GM19043 (cell line): ENCODE measurements around the gene RUNX1.
A peak's percentile ranks its signal among the peaks of the same experiment; 100 is the strongest.

ENCODE experiments used
- ATAC-seq: cut with Tn5 transposase; IDR thresholded peaks from one replicate; pipeline ENCODE4 v1.9.1; 2021; ENCODE audit warnings: low read depth; ENCODE audit not compliant: unreplicated experiment

The RUNX1 gene

GRCh38 chr21:34775793-34776192 is 273.3 kb downstream of the RUNX1 start:
- ATAC-seq, result no peak

GRCh38 chr21:34774750-34775149 is 274.4 kb downstream of the RUNX1 start:
- no peak for ATAC-seq

DNA sequence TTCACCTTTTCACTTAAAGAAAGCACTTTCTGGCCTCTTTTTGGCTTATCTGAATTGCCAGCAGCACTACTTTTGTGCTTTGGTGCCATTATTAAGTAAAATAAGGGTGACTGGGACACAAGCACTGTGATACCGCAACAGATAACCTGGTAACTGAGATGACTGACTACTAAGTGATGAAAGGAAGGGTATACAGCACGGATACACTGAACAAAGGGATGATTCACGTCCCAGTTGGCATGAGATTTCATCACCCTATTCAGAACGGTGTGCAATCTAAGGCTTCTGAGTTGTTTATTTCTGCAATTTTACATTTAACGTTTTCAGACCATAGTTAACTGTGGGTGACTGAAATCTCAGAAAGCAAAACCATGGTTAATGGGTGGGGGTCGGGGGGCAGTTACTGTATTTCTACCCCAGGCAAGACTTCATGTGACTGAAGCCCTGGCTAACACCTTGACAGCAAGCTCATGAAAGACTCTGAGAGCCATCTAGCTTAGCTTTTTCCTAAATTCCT is 277.5 kb downstream of the RUNX1 start:
- ATAC-seq, result no peak

DNA sequence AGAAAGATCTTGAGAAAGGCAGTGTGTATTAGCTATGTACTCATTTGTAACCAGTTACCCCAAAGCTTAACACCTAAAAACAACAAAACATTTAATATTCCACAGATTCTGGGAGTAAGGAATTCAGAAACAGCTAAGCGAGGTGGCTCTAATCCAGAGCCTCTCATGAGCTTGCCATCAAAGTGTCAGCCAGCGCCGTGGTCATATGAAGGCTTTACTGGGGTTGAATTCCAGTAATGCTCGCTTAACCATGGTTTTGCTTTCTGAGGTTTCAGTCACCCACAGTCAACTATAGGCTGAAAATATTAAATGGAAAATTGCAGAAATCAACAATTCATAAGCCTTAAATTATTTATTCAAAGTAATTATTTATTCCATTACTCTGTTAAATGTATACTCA is 278.5 kb downstream of the RUNX1 start:
- no peak for ATAC-seq

GRCh38 chr21:34768326-34768725 is 280.8 kb downstream of the RUNX1 start:
- no peak for ATAC-seq

DNA sequence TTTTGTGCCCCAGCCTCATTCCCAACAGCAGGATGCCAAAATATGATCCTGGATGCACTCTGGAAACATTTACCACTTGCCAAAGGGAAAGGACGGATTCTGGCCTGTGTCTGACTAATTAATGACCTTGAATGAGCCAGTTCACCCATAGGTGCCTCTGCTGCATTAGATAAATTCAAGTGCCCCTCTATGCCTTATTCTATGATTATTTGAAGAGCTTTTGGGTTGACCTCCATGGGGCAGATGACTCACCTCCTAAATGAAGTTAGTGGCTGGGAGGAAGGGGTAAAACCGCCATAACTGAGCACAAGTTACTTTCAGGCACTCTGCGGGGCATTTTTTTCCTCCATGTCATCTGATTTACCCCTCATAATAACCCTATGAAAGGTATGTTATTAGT is 282.2 kb downstream of the RUNX1 start:
- no peak for ATAC-seq

DNA sequence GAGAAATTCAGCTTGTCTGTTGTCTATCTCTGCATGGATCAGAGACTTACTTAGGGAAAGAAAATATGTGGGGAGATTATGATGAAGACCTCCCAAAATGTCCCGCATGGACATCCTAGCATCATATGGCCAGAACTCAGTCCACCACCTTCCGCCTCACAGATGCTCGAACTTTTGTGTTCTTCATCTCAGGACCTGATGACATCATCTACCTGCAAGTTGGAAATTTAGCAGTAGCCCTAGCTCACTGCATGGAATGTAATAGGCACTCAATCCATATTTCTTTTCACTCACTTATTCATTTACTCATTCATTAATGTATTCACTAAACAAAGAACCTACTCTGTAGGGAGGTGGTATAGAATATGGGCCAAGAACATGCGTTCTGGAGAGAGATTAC is 283.5 kb downstream of the RUNX1 start:
- no peak for ATAC-seq

GRCh38 chr21:34764715-34765284 is 284.3 kb downstream of the RUNX1 start:
- no peak for ATAC-seq

GRCh38 chr21:34762786-34763185 is 286.3 kb downstream of the RUNX1 start:
- no peak for ATAC-seq

GRCh38 chr21:34761758-34762330 is 287.3 kb downstream of the RUNX1 start:
- ATAC-seq, result no peak

DNA sequence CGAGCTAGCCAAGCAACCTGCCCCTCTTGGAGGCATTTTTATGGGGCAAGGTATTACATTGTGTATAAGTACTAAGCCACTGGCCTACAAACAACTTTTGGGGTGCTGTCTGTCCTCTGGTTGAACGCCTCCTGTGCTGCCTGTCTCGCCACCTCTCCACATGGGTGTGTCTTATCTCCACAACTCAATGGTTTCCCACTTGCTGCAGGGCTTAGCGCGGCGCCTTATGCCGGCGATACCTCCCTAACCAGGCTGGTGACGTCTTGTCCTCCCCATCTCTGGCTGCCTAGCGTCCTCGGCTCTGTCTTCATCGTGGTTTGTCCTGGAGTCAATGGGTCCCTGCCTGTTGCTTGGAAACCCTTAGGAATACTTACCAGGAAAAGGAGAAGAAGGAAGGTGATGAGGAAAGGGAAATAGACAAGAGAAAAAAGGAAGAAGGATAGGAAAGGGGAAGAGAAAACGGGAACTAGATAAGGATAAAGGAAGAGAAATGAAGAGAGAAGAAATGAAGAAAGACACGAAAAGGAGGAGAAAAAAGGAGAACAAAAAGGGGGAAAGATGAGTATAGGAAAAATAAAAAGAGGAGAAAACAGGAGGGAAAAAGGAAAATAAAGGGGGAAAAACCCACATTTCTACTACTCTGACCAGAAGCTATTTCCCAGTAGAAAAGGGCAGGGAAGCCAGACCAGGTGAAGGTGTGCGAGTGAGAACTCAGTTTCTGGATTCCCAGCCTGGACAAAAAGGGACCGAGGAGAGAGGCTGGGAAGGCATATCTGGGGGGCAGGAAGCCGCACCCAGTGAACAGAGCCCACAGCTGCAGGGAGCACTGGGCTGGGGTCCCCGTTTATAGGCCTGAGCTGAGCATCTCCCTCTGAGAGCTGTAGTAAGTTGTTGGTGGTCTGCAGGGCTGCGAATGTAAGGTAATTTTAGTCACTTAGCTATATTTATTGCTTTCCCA is 294.1 kb downstream of the RUNX1 start:
- ATAC-seq, result no peak

GRCh38 chr21:34748862-34749261 is 300.2 kb downstream of the RUNX1 start:
- no peak for ATAC-seq

DNA sequence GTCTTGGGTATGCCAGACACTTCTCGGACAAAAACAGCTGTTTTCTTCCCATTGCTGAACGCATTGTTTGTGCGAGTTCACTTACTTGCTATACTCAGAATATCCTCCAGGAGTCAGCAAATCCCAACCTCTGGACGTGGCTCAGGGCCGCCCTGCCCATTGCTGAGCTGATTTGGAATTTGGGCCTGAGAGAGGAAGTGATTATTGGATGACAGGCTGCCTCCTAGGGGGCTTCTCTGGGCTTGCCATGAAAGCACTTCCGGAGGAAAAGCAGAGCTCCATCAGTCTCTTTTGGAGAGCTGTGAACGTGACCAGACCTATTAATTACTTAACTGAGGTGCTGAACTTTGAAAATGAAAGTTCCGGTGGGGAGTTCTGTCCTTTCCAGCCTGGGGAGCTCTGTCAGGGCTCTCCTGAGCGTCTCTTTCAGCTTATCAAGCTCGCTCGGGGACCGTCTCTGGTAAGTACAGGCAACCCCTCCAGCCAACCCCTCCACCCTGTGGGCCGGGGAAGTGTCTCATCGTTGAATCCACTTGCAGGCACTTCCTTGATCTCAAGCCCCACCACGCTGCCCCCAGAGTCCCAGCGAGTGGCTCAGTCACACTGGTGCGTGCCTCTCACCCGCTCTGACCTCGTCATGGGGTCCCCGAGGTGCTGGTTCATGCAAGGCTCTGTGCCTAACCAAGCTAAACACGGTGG is 303.4 kb downstream of the RUNX1 start:
- peak; percentile 74 for ATAC-seq

- no peak for ATAC-seq
Observed at GRCh38 chr21:34744801-34745200, 304.3 kb downstream of the RUNX1 start.

GRCh38 chr21:34743831-34744230 is 305.3 kb downstream of the RUNX1 start:
- ATAC-seq, result no peak

DNA sequence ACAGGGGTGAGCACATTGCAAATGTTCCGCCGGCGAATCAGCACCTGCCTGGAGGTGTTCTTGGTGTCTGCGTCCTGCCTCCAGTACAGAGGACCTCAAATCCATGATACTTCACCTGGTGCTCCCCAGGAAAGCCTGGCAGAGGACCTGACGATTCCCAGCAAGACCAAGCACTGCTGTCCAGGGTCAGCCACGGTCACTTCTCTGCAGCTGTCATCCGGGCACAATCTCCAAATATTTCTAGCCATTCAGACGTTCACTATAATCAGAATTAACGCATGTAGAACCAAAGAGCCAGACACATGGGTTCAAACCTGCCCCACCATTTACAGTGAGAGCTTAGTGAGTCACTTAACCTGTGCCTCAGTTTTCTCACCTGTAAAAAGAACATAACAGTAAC is 305.8 kb downstream of the RUNX1 start:
- no peak for ATAC-seq

- ATAC-seq, result no peak
Observed at GRCh38 chr21:34740198-34740597, 308.9 kb downstream of the RUNX1 start.
